SU-DHL-6 (cell line): ENCODE measurements around the gene RPS28.

Source experiments
- H2AFZ ChIP-seq: fragments of 200-600 bp; sonication (generic); 2 replicates; pipeline ENCODE4 v1.6.1; 2014; ENCODE audit warnings: low read depth, mild to moderate bottlenecking, moderate library complexity, mixed read lengths, antibody characterized with exemption, low read length; ENCODE audit not compliant: severe bottlenecking
- H3F3A ChIP-seq: fragments of 200-600 bp; shearing (Covaris generic); 2 replicates; pipeline ENCODE4 v1.6.0; 2016; ENCODE audit warnings: antibody characterized with exemption, mild to moderate bottlenecking; ENCODE audit not compliant: insufficient read depth
- H3K27ac ChIP-seq: fragments of 200-600 bp; sonication (generic); 2 replicates; pipeline ENCODE4 v1.5.1; 2016; ENCODE audit warnings: low read depth, mild to moderate bottlenecking, low read length, moderate library complexity, mixed read lengths
- H3K27me3 ChIP-seq: fragments of 200-600 bp; sonication (generic), shearing (Covaris generic); 2 replicates; pipeline ENCODE4 v1.6.0; 2014; ENCODE audit warnings: mild to moderate bottlenecking, low read length
- H3K36me3 ChIP-seq: fragments of 200-600 bp; sonication (generic); 2 replicates; pipeline ENCODE4 v1.6.1; 2014; ENCODE audit warnings: mild to moderate bottlenecking, low read length, mixed read lengths
- H3K4me2 ChIP-seq: fragments of 300-600, 200-600 bp; shearing (Covaris generic), sonication (generic); 2 replicates; pipeline ENCODE4 v1.6.0; 2014; ENCODE audit warnings: low read length, low read depth, mild to moderate bottlenecking; ENCODE audit not compliant: poor library complexity, severe bottlenecking
- H3K4me3 ChIP-seq: fragments of 200-600 bp; sonication (generic); 2 replicates; pipeline ENCODE4 v1.5.1; 2014; ENCODE audit warnings: antibody characterized with exemption, low read length, mild to moderate bottlenecking, mixed read lengths; ENCODE audit not compliant: insufficient read depth, poor library complexity, severe bottlenecking
- H3K79me2 ChIP-seq: fragments of 200-600 bp; sonication (generic); 2 replicates; pipeline ENCODE4 v1.6.1; 2014; ENCODE audit warnings: mild to moderate bottlenecking, low read length, moderate library complexity; ENCODE audit not compliant: insufficient read depth
- H3K9ac ChIP-seq: fragments of 200-600 bp; sonication (generic); 2 replicates; pipeline ENCODE4 v1.7.0; 2014; ENCODE audit warnings: mild to moderate bottlenecking, low read length
- H3K9me2 ChIP-seq: fragments of 200-600 bp; sonication (generic); replicated peaks from 2 replicates; pipeline ENCODE4 v1.6.1; 2014; ENCODE audit warnings: low read length; ENCODE audit not compliant: insufficient read depth
- H3K9me3 ChIP-seq: fragments of 200-600 bp; sonication (generic); 2 replicates; pipeline ENCODE4 v1.6.1; 2014; ENCODE audit warnings: low read length, mixed read lengths; ENCODE audit not compliant: insufficient read depth
- H4K20me1 ChIP-seq: fragments of 200-600 bp; sonication (generic); 2 replicates; pipeline ENCODE4 v1.6.1; 2014; ENCODE audit warnings: low read depth, mild to moderate bottlenecking, antibody characterized with exemption, low read length, moderate library complexity, mixed read lengths
- CTCF ChIP-seq: fragments of 200-600 bp; sonication (generic); IDR thresholded peaks from one replicate; pipeline ENCODE4 v1.5.1; 2017; ENCODE audit warnings: antibody characterized with exemption, mild to moderate bottlenecking, low read length, moderate library complexity; ENCODE audit not compliant: insufficient read depth, poor library complexity, severe bottlenecking
- EZH2phosphoT487 ChIP-seq: fragments of 200-600 bp; sonication (generic), shearing (Covaris generic); conservative IDR thresholded peaks from 2 replicates; pipeline ENCODE4 v1.6.1; 2018; ENCODE audit warnings: mild to moderate bottlenecking, antibody characterized with exemption, low read length, moderate library complexity, mixed read lengths

RPS28 gene

DNA sequence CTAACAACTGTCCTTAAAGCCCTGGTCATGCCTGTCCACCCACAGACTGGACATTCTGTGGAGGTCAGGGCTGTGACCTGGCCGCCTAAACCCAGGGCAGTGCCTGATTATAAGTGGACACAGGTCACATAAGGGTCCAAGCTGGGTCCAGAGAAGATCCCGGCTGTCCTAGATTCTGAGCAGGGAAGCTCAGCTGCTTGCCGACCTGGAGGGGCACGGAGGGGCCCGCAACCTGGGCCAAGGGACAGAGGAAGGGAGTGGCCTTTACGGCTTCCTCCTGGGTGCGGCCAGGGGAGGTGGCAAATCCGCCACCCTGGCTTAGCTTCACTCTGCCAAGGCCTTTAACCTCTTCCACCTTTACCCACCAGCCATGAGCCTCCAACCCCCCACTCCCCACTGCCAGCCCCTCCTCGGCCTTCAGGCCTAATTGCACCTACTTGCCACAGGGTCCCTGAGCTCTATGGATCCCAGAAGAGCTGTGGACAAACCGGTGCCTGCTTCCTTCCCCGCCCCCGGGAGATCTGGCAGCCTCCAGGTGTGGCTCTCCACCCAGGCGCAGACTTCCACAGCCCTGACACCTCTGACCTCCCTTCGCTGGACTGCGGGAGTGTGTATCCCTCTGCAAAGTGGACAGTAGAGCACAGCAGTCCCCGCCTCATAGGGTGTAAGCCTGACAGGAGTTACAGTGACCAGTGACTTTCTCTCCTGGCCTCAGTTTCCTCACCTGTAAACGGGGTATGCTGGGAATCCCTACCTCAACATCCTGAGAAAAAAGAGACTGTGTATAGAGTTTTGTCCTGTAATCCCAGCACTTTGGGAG, 14.9 kb upstream of the RPS28 start:
- H3K4me3 ChIP-seq: peak overlapping the region; percentile 66

GRCh38 chr19:8307400-8307964, 13.8 kb upstream of the RPS28 start:
- peak overlapping the region; percentile 66 for H3K4me3 ChIP-seq

More for the DNA sequence above, 14.9 kb upstream of the RPS28 start:
- Histone ChIP-seq H3K4me2 (peak overlapping the region; percentile 87), H4K20me1 (no peaks in the 10 kb centered on the region), H3K79me2 (peaks cover 26% of the 10 kb centered on the region), H3F3A (no peaks in the 10 kb centered on the region), H3K9me3 (no peaks in the 10 kb centered on the region), H3K36me3 (no peaks in the 10 kb centered on the region), H3K27ac (no peak overlapping the region), H3K9ac (peak overlapping the region; percentile 87), H3K27me3 (no peaks in the 10 kb centered on the region), H3K9me2 (no peaks in the 10 kb centered on the region), H2AFZ (no peak overlapping the region)
- TF ChIP-seq EZH2phosphoT487: no peak
- TF ChIP-seq CTCF: no peak

DNA sequence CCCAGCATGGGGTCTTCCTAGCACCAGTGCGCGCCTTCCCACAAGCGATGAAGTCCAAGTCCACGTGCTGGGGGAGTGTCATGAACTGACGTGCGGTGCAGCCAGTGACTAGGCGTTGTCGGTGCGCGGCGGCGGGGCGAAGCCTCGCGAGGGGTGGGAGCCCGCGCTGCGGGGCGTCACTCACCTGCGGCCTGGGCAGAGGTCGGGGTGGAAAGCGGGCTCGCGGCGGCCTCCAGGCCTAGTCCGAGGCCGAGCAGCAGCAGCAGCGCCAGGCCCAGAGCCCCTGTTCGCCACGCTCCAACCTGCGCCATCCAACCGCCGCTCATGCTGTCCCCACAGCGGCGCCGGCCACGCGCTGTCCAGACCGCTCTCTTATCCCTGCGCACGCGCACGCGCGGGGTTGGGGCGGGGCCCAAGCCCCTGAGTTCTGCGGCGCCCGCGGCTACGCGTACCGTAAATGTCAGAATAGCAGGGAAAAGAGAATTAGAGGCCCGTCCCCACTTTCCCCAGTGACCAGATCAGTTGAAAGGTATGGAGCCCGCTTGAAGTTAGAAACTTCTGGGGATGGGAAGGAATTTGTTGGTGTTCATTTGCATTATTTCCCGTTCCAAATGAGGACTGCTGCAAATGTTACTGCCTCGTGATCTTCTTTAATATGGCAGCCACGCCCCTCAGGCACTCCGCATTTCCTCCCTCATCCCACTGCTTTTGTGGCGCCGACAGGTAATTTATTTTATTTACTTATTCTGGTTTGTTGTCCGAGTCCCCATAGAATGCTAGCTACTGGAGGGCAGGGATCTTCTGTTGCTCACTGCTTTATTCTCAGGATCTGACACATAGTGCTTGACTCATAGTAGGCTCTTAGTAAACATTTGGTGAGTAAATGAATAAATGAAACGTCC, 13.1 kb upstream of the RPS28 start, which contains the start of gene CD320:
TSS of gene CD320 (minus strand) at position 394 of the 902 bp plus-strand sequence. CDS start at position 326, 68 bp downstream.
- H3K9me3 ChIP-seq: no peaks in the 10 kb centered on the region
- peak within 1 kb of the TSS; percentile 87 for H3K9ac ChIP-seq
- peak within 1 kb of the TSS; percentile 72 for H2AFZ ChIP-seq
- H3K27ac ChIP-seq: peak within 1 kb of the TSS; percentile 63
- no peaks in the 10 kb centered on the region for H3K9me2 ChIP-seq
- peak within 1 kb of the TSS; percentile 66 for H3K4me3 ChIP-seq
- peak within 1 kb of the TSS; percentile 87 for H3K4me2 ChIP-seq
- no peaks in the 10 kb centered on the region for H3K36me3 ChIP-seq
- H4K20me1 ChIP-seq: no peaks in the 10 kb centered on the region
- H3K79me2 ChIP-seq: peaks cover 26% of the 10 kb centered on the region
- no peak for TF ChIP-seq EZH2phosphoT487
- no peak for TF ChIP-seq CTCF
- H3K27me3 ChIP-seq: no peaks in the 10 kb centered on the region
- H3F3A ChIP-seq: no peaks in the 10 kb centered on the region

More at GRCh38 chr19:8307400-8307964, 13.8 kb upstream of the RPS28 start:
- no peaks in the 10 kb centered on the region for H3K27me3 ChIP-seq
- H2AFZ ChIP-seq: peak overlapping the region; percentile 62
- H3K79me2 ChIP-seq: peaks cover 26% of the 10 kb centered on the region
- H3K36me3 ChIP-seq: no peaks in the 10 kb centered on the region
- H3K9ac ChIP-seq: peak overlapping the region; percentile 87
- TF ChIP-seq EZH2phosphoT487 (no peak), CTCF (no peak)
- H3K9me3 ChIP-seq: no peaks in the 10 kb centered on the region
- H3K9me2 ChIP-seq: no peaks in the 10 kb centered on the region
- H4K20me1 ChIP-seq: no peaks in the 10 kb centered on the region
- peak overlapping the region; percentile 87 for H3K4me2 ChIP-seq
- no peaks in the 10 kb centered on the region for H3F3A ChIP-seq
- H3K27ac ChIP-seq: peak overlapping the region; percentile 63
